Measurements from ENCODE around the gene PUS3.

The PUS3 gene

DNA sequence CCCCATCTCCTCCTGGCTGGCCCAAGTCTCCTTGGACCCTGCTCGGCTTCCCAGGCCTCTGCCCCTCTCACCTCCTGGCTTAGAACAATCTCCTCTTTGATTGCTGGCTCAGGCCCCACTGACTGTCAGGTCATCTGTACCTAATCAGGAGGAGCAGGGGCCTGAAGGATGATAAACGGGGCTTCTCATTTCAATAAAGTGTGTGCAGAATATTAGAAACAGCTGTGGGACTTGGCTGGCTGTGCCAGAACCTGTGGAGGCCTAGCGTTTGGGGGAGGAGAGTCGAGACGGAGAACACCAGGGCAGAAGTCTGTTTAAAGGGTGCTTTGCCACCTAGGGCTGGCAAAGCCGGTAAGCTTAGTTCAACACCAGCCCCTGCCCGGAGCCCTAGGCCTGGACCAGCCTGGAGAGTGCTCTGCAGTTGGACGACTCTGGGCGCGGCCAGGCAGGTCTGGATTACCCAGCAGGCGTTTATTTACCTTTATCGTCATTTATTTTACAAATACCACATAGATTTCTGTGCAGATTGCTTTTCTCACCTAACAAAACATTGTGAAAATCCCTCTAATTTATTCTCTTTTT is 32.7 kb upstream of the PUS3 start:
- ChIA-PET CTCF (interaction anchor here (1.0 kb wide), 1 partner anchor 8 kb away, joined by 3 read pairs; no protein-coding TSS in a partner anchor), POLR2A (no interaction called here)
- DNase-seq (ENCODE audit: extremely low spot score): no peak
- TF ChIP-seq SP1 (IDR thresholded peaks at IDR 0.05): no peak
- TF ChIP-seq FOXM1 (IDR thresholded peaks at IDR 0.05; ENCODE audit: borderline replicate concordance): no peak

DNA sequence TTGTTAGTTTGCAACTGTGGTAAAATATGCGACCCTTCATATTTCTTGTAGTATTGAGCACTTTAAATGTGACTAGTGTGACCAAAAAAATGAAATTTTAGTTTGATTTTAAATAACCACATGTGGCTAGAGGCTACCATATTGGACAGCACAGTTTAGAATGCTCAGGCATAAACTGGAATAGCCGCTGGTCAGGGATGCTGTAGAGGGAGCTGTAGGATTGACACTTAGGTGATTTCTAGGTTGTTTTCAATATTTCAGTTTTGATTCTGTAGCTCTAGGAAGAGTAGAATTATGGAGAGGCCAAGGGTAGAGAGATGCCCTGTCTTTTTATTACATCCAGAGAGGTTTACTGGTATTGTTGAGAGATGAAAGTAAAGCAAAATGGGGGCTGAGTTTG is 32.0 kb upstream of the PUS3 start:
- CTCF ChIA-PET: interaction anchor here (0.6 kb wide), 1 partner anchor 953 kb away, joined by 3 read pairs; no protein-coding TSS in a partner anchor
- no peak for DNase-seq (ENCODE audit: extremely low spot score)
- no peak for TF ChIP-seq LEF1 (IDR thresholded peaks at IDR 0.05; ENCODE audit: borderline replicate concordance)
- TF ChIP-seq ELF4 (IDR thresholded peaks at IDR 0.05): no peak
- no peak for TF ChIP-seq CTBP1 (IDR thresholded peaks at IDR 0.05; ENCODE audit: borderline replicate concordance)
- TF ChIP-seq SUZ12 (IDR thresholded peaks at IDR 0.05): no peak
- TF ChIP-seq BHLHE40 (IDR thresholded peaks at IDR 0.05; ENCODE audit: borderline replicate concordance): no peak
- TF ChIP-seq NFRKB (IDR thresholded peaks at IDR 0.05): no peak
- no peak for TF ChIP-seq SP1 (IDR thresholded peaks at IDR 0.05)
- POLR2A ChIA-PET: no interaction called here

GRCh38 chr11:125934473-125934872 is 31.5 kb upstream of the PUS3 start:
- no peak for DNase-seq (ENCODE audit: extremely low spot score)
- TF ChIP-seq ELF4 (IDR thresholded peaks at IDR 0.05) (no peak), SUZ12 (IDR thresholded peaks at IDR 0.05) (no peak), L3MBTL2 (conservative IDR thresholded peaks at IDR 0.05) (no peak), FOXM1 (IDR thresholded peaks at IDR 0.05; ENCODE audit: borderline replicate concordance) (no peak), TARDBP (IDR thresholded peaks at IDR 0.05) (no peak), FOXK2 (IDR thresholded peaks at IDR 0.05) (no peak), CTBP1 (IDR thresholded peaks at IDR 0.05; ENCODE audit: borderline replicate concordance) (no peak), BHLHE40 (IDR thresholded peaks at IDR 0.05; ENCODE audit: borderline replicate concordance) (no peak), FOXA1 (IDR thresholded peaks at IDR 0.05) (no peak), PKNOX1 (IDR thresholded peaks at IDR 0.05) (no peak), SP1 (IDR thresholded peaks at IDR 0.05) (no peak), NFRKB (IDR thresholded peaks at IDR 0.05) (no peak), ARNT (IDR thresholded peaks at IDR 0.05) (no peak), HDGF (IDR thresholded peaks at IDR 0.05; ENCODE audit: borderline replicate concordance) (no peak), ZNF384 (IDR thresholded peaks at IDR 0.05) (no peak), LEF1 (IDR thresholded peaks at IDR 0.05; ENCODE audit: borderline replicate concordance) (no peak)
- CTCF ChIA-PET: interaction anchor here (0.6 kb wide), 1 partner anchor 953 kb away, joined by 3 read pairs; no protein-coding TSS in a partner anchor
- POLR2A ChIA-PET: no interaction called here

DNA sequence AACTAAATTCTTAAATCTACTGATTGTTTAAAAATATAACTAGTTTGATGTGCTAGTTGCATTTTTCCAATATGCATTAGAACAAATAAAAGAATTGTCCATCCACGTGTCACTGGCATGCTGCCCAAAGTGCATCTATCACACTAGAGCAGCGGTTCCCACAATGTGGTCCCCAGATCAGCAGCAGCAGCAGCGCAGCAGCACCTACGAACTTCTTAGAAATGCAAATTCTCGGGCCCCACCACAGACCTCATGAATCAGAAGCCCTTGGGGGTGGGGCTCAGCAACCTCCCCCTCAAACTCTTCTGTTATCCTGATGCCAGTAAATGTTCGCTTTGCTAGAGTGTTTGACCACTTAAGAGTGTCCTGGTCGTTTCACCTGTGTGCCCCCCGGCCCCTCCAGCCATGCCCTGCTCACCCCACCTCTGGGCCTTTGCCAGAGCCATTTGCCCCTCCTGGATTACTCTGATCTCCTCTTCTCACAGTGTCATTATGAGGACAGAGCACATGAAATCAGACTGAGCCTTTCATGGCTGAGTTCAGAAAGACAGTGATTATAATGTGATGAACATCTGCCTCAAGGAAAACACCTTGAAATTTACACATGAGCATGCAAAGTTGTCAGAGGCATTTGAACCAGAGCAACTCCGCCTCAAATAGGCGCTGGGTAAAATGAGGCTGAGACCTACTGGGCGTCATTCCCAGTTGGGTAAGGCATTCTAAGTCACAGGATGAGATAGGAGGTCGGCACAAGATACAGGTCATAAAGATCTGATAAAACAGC is 30.2 kb upstream of the PUS3 start:
- no peak for DNase-seq (ENCODE audit: extremely low spot score)
- CTCF ChIA-PET: no interaction called here
- POLR2A ChIA-PET: no interaction called here

GRCh38 chr11:125932301-125932700 is 29.3 kb upstream of the PUS3 start:
- TF ChIP-seq PKNOX1 (IDR thresholded peaks at IDR 0.05) (no peak), FOXM1 (IDR thresholded peaks at IDR 0.05; ENCODE audit: borderline replicate concordance) (no peak), BHLHE40 (IDR thresholded peaks at IDR 0.05; ENCODE audit: borderline replicate concordance) (no peak), TARDBP (IDR thresholded peaks at IDR 0.05) (no peak), L3MBTL2 (conservative IDR thresholded peaks at IDR 0.05) (no peak), FOXA1 (IDR thresholded peaks at IDR 0.05) (no peak), SUZ12 (IDR thresholded peaks at IDR 0.05) (no peak), ELF4 (IDR thresholded peaks at IDR 0.05) (no peak), FOXK2 (IDR thresholded peaks at IDR 0.05) (no peak)
- no peak for DNase-seq (ENCODE audit: extremely low spot score)
- ChIA-PET POLR2A (no interaction called here), CTCF (interaction anchor here (1.0 to 1.5 kb wide), 3 partner anchors 8 to 12 kb away, joined by 3 to 7 read pairs (median 4); no protein-coding TSS in a partner anchor)

More for the DNA sequence above, 30.2 kb upstream of the PUS3 start:
- TF ChIP-seq ELF4 (IDR thresholded peaks at IDR 0.05): no peak
- TF ChIP-seq TARDBP (IDR thresholded peaks at IDR 0.05): no peak
- TF ChIP-seq L3MBTL2 (conservative IDR thresholded peaks at IDR 0.05): no peak
- no peak for TF ChIP-seq NFRKB (IDR thresholded peaks at IDR 0.05)
- TF ChIP-seq FOXM1 (IDR thresholded peaks at IDR 0.05; ENCODE audit: borderline replicate concordance): no peak
- no peak for TF ChIP-seq FOXK2 (IDR thresholded peaks at IDR 0.05)
- TF ChIP-seq PKNOX1 (IDR thresholded peaks at IDR 0.05): no peak
- TF ChIP-seq SP1 (IDR thresholded peaks at IDR 0.05): no peak
- no peak for TF ChIP-seq SUZ12 (IDR thresholded peaks at IDR 0.05)
- no peak for TF ChIP-seq FOXA1 (IDR thresholded peaks at IDR 0.05)
- TF ChIP-seq BHLHE40 (IDR thresholded peaks at IDR 0.05; ENCODE audit: borderline replicate concordance): no peak
- no peak for TF ChIP-seq ARNT (IDR thresholded peaks at IDR 0.05)
- no peak for TF ChIP-seq LEF1 (IDR thresholded peaks at IDR 0.05; ENCODE audit: borderline replicate concordance)
- TF ChIP-seq ZNF384 (IDR thresholded peaks at IDR 0.05): no peak
- TF ChIP-seq CTBP1 (IDR thresholded peaks at IDR 0.05; ENCODE audit: borderline replicate concordance): no peak
- no peak for TF ChIP-seq HDGF (IDR thresholded peaks at IDR 0.05; ENCODE audit: borderline replicate concordance)

DNA sequence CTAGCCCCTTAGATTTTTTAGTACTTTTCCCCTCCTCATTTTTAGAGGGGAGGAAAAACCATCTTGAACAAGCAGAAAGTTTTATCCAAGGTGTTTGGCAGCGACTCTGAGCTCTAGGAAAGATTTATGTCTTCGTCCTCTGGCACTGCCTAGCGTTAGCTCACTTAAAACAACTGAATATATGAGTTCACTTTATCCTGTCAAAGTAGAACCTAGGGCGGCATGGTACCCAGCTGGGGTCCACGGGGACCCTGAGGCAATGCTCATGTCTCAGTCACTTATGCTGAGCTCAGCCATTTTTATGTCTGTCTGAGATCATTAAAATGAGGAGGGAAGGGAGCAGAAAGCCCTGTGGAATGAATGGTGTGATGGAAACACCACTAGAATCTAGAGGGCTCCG is 28.7 kb upstream of the PUS3 start:
- TF ChIP-seq SUZ12 (IDR thresholded peaks at IDR 0.05) (no peak), PKNOX1 (IDR thresholded peaks at IDR 0.05) (peak; percentile 70)
- CTCF ChIA-PET: interaction anchor here (1.0 to 1.5 kb wide), 3 partner anchors 8 to 13 kb away, joined by 3 to 7 read pairs (median 4); no protein-coding TSS in a partner anchor
- POLR2A ChIA-PET: no interaction called here
- no peak for DNase-seq (ENCODE audit: extremely low spot score)
